GM15510 (cell line): Measurements from ENCODE around the gene LOXL4.

ENCODE experiments used
- POLR2A ChIP-seq: IDR thresholded peaks from 3 replicates; pipeline ENCODE4 v1.6.1; 2011; ENCODE audit warnings: borderline replicate concordance; ENCODE audit not compliant: insufficient read length; ENCODE audit errors: extremely low read depth

LOXL4 gene

DNA sequence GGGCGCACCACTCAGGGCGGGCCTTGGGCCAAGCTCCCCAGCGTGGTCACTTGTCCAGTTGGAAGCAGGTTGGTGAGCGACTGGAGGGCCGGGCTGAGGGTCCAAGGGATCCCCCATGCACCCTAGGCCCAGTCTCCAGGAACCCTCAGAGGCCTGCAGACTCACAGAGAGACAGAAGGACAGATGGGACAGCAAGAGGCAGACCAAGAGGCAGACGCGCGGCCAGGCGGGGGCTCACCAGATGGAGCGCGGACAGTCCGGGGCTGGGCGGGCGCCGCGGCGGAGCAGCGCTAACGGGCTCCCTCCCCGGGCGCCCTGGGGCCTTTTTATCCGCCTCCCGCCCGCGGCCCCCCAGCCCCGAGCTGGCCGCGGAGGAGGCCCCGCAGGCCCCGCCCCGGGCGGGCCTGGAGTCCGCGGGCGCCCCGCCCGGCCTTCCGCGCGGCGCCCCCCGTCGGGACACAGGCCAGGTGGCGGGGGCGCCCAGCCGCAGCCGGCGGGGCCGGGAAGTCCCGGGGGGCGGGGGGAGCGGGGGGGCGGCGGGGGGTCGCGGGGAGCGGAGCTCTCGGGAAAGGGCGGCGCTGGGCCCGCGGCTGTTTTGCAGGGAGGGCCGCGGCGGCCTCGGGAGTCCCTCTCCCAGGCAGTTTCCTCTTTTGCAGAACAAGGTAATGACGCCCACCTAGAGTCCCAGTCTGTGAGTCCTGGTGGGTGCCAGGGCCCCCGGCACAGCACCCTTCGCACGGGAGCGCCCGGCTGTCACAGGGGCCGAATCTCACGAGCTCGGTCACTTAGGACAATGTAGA, at the start of gene LOXL4:
Gene LOXL4, minus strand, starts transcription at position 301 of the 800 bp plus-strand sequence. CDS start 5,175 bp downstream, outside the sequence.
- TF ChIP-seq POLR2A = no peak

DNA sequence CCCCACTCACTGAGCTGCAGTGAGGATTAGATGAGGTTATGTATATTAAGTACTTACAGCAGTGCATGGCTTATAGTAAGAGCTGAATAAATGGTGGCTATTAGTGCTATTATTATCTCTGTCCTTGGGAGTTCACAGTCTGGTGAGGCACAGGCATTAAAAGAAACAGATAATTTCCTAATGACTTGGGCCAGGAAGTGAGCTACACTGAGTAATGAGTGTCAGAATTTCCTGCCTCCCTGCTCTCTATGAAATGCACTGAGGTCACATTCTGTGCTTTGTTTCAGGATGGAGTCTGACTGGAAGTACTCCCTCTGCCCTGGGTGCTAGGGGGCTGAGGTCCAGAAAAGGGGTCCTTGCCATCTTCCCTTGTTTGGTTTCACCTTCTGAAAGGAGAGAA, 48.7 kb upstream of the LOXL4 start:
- TF ChIP-seq POLR2A = no peak

DNA sequence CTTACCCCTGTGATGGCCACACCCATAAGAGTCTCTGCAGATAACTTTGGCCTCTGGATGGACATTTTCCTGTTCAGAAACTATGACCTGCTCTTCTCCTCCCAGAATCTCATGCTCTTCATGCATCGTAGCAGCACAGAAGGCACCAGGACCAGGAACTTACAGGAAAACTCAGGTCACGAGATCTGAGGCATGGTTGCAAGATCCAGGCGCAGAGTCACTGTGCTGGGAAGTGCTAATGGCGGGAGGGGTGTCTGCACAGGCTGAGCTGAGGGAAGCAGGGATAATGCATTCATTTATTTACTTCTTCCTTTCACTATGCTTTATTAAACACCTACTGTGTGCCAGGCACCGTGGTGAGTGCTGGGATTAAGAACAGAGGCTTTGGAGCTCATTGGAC, 48.2 kb upstream of the LOXL4 start:
- no peak for TF ChIP-seq POLR2A

DNA sequence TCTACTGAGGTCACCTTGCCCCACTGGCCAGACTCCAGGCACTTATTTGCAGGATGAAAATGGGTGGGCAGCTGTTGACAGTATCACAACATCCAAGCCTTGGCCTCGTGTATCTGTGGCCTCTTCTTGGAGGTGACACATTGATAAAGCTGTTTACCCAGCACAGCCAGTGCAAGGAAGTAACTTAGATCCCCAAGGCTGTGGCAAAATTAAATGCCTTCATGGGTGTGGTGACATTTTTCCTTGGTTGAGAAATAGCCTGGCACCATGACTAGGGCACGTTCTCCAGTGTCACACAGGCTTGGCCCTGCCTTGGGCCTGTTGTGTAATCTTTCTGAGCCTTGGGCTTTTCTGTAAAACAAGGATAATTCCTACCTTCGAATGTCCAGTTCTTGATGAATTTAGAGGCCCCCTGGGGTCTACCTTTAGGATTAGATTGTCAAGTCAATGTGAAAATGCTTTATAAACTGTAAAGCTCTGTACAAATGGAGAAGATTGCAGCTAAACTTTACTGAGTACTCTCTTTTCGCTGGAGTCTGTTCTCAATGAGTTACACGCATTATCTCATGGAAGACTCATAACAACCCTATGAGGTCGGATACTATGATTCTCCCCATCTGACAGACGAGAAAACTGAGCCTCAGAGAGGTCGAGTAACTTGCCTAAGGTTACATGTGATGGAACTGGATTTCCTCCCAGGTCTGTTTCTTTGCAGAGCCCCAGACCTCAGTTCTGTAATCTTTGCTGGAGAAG, 46.7 kb upstream of the LOXL4 start:
- TF ChIP-seq POLR2A = no peak

DNA sequence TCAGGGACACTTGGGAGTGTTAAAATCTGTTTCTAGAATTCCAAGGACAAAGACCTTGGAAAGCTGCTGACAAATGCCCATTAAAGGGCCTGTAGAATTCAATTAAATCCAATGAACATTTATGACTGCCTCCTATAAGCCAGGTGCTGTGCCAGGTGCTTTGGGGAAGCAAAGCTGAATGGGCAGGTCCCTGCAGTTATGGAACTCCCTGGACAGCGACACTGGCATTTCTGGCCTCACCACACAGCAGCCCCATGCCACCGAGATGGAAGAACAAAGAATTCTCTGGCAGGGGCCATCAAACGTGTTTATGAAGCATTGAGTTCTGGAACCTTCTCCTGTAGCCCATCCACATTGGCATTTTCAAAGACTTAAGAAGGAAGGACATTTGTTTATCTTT, 45.6 kb upstream of the LOXL4 start:
- no peak for TF ChIP-seq POLR2A

DNA sequence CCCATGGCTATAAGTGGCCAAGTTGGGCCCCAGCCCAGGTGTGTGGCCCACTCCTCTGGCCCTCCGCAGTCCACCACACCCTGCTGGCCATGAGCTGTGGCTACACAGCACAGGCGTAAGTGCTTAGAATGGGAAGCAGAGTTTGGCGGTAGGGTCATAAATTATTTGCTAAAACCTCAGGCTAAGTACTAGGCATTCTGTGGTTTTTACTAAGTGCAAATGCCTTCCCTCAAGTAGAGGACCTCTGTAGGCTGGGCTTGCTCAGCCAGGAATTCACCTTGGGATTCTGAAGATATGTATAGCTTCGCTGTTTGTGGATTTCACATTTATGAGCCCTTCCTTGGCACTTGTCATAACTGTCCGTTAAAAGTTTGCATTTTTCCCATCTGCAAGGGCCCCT, 44.8 kb upstream of the LOXL4 start:
- TF ChIP-seq POLR2A = no peak

DNA sequence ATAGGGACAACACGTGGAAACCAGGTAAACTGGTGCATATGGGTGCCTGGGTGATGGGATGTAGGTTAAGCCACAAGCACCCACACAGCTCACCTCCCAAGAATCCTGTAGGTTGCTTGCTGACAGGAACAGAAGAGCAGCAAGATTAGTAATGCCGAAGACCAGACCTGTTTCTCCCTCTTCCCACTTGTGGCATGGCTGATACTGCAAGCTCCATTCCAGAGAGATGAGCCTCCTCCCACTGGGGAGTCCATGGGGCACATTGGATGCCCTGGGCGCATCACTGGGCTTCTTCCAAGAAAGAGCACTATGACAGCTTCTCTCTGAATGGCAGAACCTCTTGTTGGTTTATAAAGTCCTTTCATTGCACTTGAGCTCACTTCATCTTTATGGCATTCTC, 44.4 kb upstream of the LOXL4 start:
- no peak for TF ChIP-seq POLR2A

DNA sequence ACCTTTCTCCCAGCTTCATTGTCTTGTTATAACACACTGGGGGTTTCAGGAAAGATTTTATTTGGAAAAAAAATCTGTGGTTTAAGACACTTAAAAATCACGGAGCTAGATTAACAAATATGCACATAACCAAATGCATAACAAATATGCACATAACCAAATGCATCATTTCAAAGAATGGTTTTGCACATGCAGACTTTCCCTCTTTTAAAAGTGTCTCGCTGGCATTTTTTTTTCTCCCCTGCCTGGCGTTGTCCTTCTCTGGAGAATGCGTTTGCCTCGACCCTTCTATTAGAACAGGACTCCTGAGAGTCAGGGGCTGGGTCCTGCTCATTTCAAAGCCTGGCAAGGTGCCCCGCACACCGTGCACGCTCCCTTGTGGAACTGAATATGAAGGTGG, 42.7 kb upstream of the LOXL4 start:
- no peak for TF ChIP-seq POLR2A

DNA sequence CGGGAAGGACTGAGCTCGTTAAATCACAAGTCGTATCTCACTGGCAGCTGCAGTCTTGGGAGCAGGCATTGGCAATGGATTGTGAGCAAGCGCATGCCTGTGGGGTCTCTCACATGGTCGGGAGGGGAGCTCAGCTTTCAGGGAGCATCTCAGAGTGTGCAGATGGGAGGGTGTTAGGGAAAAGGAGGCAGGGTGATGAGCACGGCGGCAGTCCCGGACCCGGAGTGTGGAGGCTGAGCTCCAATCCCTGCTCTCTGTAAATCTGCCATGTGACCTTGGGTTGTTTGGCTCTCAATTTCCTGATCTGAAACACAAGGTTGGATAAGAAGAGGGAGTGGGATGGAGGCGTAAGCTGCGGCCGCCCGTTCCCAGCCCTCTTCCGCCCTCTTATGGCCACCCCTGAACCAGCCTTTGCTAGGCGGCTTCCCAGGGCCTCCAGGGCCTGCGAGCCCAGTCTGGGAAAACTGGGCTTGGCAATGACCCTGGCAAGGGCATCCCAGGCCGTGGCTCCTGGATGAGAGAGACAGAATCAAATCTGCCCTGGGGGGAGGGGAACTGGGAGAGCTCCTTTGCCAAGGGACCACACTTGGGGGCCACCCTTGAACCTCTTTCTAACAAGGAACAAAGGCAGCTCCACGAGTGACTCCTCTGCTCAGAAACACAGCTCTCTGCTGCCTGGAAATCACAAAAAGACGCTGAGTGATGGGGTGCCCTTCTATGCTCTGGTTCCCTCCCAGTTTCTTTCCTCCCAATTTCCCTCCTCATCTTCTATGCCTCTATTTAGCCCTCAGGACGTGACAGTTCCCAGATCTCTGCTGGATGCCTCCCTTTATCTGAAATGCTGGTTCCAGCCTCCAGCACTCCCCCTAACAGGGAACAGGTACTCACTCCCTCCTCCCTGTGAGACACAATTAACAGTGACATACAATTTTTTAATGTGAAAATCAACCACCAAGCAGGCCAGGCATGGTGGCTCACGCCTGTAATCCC, 41.7 kb upstream of the LOXL4 start:
- no peak for TF ChIP-seq POLR2A

DNA sequence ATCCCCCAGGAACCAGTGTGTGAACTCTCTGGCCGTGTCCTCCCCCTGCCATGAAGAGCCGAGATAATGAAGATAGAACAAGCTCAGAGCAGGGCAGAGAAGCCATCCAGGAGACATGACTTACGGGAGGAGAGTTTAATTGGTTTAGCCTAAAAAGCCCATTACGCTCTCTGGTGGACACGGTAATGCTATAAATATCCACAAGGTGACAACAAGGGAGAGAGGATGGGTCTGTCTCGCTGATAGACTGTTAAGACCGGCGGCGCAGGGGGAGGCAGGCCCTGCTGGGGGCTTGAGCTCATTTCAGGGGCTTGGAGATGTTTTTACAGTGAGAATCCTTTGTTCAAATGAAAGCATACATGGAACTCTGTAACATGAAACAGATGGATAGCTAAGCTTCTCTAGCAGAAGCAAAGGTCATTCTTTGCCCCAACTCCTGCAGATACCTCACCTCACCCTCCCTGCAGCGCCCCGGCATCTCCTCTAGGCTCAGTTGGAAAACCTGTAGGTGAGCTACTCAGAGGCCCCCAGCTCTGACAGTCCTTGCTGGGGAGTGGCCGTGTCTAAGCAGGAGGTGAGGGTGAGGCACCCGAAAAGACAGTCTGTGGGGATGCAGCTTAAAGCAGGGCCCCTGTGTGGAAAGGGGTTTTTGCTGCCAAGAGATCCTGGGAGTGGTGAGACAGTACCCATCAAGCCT, 40.8 kb upstream of the LOXL4 start:
- TF ChIP-seq POLR2A = no peak

DNA sequence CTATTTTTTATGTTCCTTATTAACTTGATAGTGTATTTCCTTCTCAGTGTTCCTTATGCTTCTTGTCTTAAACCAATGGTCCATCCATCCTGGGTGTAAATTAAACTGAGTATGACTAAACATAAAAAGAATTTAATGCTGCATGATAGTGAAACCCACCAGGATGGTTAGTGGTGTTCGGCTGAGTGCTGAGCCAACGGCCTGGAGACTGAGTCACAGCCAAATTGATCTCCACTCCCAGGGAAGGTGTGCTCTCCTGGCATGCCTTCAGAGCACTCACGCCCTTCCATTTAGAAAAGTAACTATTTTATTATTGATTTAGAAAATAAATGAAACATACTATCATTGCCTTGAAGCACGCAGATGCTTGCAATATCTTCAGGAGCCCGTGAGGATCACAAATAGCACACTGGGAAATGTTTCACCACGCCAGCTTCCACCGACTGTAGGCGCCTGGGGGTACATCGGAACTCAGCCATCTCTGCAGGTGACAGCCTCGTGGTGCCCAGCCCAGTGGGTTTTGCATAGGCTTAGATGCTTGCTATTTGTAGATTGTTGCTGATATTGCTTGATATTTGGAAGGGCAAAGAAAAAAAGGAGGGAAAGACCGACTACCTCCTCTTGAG, 40.0 kb upstream of the LOXL4 start:
- TF ChIP-seq POLR2A = no peak

DNA sequence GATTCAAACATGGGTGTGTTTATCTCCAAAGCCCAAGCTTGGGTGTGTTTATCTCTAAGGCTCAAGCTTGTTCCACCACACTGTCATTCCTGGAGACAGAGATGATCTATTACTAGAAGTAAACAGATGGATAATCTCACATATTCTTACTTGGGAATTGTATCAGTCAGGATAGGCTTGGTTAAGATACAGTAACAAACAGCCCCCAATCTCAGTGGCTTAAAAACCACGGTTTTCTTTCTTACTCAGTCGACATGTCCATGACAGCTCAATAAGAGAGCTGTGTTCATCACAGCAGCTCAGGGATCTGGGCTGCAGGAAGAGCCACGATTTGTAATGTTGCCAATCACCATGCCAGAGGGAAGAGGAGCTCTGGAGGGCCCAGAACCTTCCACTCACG, 38.5 kb upstream of the LOXL4 start:
- no peak for TF ChIP-seq POLR2A

DNA sequence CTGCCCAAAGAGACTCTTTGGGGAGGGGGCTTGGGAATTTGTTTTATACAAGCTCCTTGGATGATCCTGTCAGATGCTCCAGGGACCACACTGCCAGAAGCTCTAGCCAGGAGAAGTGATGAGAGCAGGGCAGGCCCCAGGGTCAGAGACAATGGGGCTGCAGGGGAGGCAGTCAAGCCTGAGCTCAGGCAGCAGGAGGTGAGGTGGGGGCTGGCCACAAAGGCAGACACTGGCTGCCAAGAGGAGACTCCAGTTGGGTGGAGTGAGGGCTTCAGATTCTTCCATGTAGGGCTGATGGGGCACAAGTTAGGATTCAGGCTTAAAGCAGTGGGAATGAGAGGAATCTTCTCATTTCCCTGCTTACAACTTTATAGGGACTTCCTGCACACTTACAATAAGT, 35.6 kb upstream of the LOXL4 start:
- TF ChIP-seq POLR2A = no peak
